Vagina (tissue), 2 donors: Measurements from ENCODE around the gene FGFR2.

Source experiments
- POLR2AphosphoS5 ChIP-seq, 2 donors: sonication (generic); formaldehyde crosslinking; IDR thresholded peaks; one replicate each; pipeline ENCODE4 v1.9.0; 2017; ENCODE audit warnings: antibody characterized with exemption in 2 of 2, mild to moderate bottlenecking in 2 of 2, low read depth in 1 of 2; ENCODE audit not compliant: insufficient read depth in 1 of 2
- TF ChIP-seq, protein P1 (sequence below), 3 experiments: fragments of 450-650 bp in 2 of 3; fragments of 200-600 bp in 1 of 3; sonication (generic) in 1 of 3; IDR thresholded peaks; one replicate each; pipeline ENCODE4 v1.5.1; 2017 to 2019; ENCODE audit warnings: antibody characterized with exemption in 3 of 3, mild to moderate bottlenecking in 2 of 3, moderate library complexity in 2 of 3

DNA sequence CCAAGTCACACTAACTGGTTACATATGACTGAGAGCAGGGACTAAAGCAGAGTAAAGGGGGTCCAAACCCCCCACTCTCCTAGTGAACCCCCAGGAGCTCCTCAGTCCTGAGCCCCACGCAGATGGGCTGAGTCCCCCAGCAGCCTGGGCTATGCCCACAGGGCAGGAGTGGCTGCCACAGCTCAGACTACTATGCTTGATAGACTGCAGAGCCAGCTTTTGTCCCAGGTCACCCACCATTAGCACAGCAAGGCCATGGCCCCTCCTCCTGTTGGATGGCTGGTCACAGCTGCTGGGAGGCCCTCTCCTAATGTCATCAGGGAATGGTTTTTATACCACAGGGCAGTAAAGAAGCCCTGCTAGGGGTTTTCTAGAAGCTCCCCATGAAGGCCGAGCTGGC, 46.3 kb upstream of the FGFR2 start:
- TF ChIP-seq, protein P1, sequence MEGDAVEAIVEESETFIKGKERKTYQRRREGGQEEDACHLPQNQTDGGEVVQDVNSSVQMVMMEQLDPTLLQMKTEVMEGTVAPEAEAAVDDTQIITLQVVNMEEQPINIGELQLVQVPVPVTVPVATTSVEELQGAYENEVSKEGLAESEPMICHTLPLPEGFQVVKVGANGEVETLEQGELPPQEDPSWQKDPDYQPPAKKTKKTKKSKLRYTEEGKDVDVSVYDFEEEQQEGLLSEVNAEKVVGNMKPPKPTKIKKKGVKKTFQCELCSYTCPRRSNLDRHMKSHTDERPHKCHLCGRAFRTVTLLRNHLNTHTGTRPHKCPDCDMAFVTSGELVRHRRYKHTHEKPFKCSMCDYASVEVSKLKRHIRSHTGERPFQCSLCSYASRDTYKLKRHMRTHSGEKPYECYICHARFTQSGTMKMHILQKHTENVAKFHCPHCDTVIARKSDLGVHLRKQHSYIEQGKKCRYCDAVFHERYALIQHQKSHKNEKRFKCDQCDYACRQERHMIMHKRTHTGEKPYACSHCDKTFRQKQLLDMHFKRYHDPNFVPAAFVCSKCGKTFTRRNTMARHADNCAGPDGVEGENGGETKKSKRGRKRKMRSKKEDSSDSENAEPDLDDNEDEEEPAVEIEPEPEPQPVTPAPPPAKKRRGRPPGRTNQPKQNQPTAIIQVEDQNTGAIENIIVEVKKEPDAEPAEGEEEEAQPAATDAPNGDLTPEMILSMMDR (IDR thresholded peaks at IDR 0.05), result no peak
- TF ChIP-seq POLR2AphosphoS5 (IDR thresholded peaks at IDR 0.05; ENCODE audit: insufficient read depth in 1 of 2, low read depth in 1 of 2), result no peak
